ENCODE measurements around the gene ABCA9.
"Not testable (repeated sequence)": the region's sequence is repeated elsewhere in the genome, so short reads cannot be mapped to it uniquely, and the experiment has no call there.

ABCA9 gene

DNA sequence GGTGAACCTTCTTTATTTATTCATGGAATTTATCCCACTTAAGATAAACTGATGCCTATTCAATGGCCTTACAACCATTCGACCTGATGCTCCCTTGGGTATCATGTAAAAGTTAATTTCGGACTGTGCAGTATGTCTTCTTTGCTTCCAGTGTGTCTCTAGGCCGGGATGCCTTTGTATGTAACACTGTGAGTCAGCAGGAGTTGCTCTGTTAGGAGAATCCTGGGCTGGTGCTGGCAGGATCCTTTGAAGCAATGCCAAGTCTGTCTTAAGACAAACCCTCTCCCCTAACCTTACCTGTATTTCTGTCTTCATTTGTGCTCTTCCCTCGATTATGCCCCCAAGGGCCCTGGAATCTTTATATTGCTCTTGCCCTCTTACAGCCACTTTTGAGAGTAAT, 67.6 kb downstream of the ABCA9 start:
- Histone ChIP-seq H3K36me3 (ENCODE audit: control insufficient read depth, insufficient read depth, low read length) (no peaks in the 10 kb centered on the region), H3K27ac (ENCODE audit: insufficient read depth, low read depth, low read length, poor library complexity, severe bottlenecking) (no peak overlapping the region), H3K4me1 (ENCODE audit: control insufficient read depth, insufficient read depth, low read length) (no peaks in the 10 kb centered on the region), H3K4me3 (ENCODE audit: insufficient read depth, low read depth, low read length) (no peak overlapping the region), H3K9me3 (ENCODE audit: control insufficient read depth, low read length) (no peaks in the 10 kb centered on the region), H3K27me3 (ENCODE audit: control insufficient read depth, insufficient read depth, low read length, poor library complexity, severe bottlenecking) (no peaks in the 10 kb centered on the region)
- 82 to 88% methylated on average over 4 of the region's 4 CpGs for WGBS, 2 experiments

DNA sequence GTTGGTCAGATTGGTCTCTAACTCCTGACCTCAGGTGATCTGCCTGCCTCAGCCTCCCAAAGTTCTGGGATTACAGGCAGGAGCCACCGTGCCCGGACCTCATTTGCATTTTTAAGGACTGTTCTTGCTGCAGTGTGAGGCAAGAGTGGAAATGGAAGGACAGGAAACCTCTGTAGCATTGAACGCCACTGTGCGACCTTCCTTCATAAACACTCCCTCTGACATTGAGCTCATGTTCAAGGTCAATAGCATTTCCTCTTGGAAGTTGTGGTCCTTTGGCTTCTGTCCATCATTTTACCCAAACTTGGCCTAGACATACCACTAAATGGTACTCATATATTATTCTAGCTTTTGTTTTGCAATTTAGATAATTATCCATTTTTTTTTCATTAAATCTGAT, 72.8 kb downstream of the ABCA9 start:
- 73 to 77% methylated on average over 4 of the region's 4 CpGs for WGBS, 2 experiments
- Histone ChIP-seq H3K4me1 (ENCODE audit: control insufficient read depth, insufficient read depth, low read length) (no peaks in the 10 kb centered on the region), H3K4me3 (ENCODE audit: insufficient read depth, low read depth, low read length) (no peak overlapping the region), H3K36me3 (ENCODE audit: control insufficient read depth, insufficient read depth, low read length) (no peaks in the 10 kb centered on the region), H3K27me3 (ENCODE audit: control insufficient read depth, insufficient read depth, low read length, poor library complexity, severe bottlenecking) (no peaks in the 10 kb centered on the region), H3K9me3 (ENCODE audit: control insufficient read depth, low read length) (no peaks in the 10 kb centered on the region), H3K27ac (ENCODE audit: insufficient read depth, low read depth, low read length, poor library complexity, severe bottlenecking) (no peak overlapping the region)

DNA sequence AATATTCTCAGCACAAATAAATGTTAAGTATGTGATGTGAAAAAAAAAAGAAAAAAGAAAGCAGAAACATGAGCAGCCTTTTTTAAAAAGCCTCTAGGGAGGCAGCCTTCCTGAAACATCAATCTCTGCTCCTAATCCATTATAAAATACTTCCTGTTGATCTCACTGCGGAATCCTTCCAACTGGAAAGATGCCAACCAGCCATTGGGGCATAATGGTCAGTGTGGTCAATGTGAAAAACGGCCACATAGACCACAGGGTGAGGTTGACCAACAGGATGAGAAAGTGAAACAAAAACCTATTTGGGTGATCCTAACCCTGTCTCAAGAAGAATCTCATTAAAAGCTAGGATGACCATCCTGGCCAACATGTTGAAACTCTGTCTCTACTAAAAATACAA, 79.4 kb downstream of the ABCA9 start:
- H3K4me1 ChIP-seq (ENCODE audit: control insufficient read depth, insufficient read depth, low read length) = no peaks in the 10 kb centered on the region
- 86 to 89% methylated on average over 2 of the region's 2 CpGs for WGBS, 2 experiments
- H3K27ac ChIP-seq (ENCODE audit: insufficient read depth, low read depth, low read length, poor library complexity, severe bottlenecking) = no peak overlapping the region
- no peaks in the 10 kb centered on the region for H3K9me3 ChIP-seq (ENCODE audit: control insufficient read depth, low read length)
- no peak overlapping the region for H3K4me3 ChIP-seq (ENCODE audit: insufficient read depth, low read depth, low read length)
- no peaks in the 10 kb centered on the region for H3K36me3 ChIP-seq (ENCODE audit: control insufficient read depth, insufficient read depth, low read length)
- no peaks in the 10 kb centered on the region for H3K27me3 ChIP-seq (ENCODE audit: control insufficient read depth, insufficient read depth, low read length, poor library complexity, severe bottlenecking)

DNA sequence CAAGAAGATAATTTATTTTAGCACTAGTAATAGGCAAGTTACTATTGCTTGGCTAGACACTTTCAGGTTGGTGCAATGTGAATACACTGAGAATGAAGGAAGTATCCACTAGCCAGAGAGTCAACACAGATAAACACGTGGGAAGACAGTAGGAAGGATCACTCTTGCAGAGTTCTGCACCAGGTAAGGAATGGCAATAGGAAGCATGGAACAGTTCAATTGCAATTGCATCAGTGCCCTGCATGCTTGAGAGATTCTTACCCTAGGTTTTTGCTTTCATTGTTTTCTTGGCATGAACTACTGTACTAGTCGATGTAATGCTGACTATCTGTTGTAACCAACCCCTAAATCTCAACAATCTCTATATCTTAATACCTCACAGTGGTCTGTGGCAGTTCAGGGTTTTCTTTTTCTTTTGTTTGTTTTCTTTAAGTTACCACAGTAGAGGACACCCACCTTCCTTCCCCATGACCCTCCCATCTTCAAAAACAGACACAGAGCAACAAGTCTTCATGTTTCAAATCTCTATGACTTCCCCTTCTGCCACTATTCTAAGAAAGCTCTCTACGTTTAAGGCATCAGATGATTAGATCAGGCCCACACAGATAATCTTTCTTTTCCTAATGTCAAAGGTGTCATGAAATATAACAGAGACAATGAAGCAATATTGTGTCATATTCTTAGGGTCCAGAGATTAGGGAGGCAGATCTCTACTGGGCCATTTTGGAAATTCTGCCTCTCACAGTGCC, 87.5 kb downstream of the ABCA9 start:
- 88 to 92% methylated on average over 3 of the region's 3 CpGs for WGBS, 2 experiments

DNA sequence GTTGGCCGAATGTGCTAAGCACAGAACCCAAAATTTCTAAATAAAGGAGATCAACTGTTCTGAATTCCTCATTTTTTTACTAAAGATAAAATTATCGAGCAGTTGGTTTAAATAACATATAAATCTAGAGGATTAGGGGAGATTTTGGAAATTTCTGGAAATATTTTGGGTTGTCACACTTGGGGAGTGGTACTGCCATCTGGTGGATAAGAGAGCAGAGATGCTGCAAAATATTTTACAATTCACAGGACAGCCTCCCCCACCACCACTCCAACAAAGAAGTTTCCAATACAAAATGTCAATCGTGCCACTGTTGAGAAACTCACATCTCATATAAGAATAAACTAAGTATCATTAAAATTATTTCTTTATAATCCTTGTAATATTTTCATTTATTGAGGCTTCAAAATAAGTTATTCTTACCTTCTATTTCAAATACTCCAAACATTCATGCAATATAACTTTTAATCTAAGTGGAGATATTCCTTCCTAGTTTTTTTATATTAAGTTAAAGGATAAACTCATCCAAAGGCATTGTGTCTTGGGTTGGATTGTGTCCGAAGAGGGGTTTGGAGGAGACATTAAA, 88.5 kb downstream of the ABCA9 start:
- Histone ChIP-seq H3K4me3 (ENCODE audit: insufficient read depth, low read depth, low read length) (no peak overlapping the region), H3K9me3 (ENCODE audit: control insufficient read depth, low read length) (no peaks in the 10 kb centered on the region)
- 67% methylated on average over 4 of the region's 4 CpGs; no CpG with 5 or more reads in 1 of the 2 experiments for WGBS, 2 experiments

More for the DNA sequence above, 87.5 kb downstream of the ABCA9 start:
- Histone ChIP-seq H3K4me1 (ENCODE audit: control insufficient read depth, insufficient read depth, low read length) (no peaks in the 10 kb centered on the region), H3K9me3 (ENCODE audit: control insufficient read depth, low read length) (no peaks in the 10 kb centered on the region), H3K36me3 (ENCODE audit: control insufficient read depth, insufficient read depth, low read length) (no peaks in the 10 kb centered on the region), H3K27ac (ENCODE audit: insufficient read depth, low read depth, low read length, poor library complexity, severe bottlenecking) (no peak overlapping the region), H3K4me3 (ENCODE audit: insufficient read depth, low read depth, low read length) (no peak overlapping the region), H3K27me3 (ENCODE audit: control insufficient read depth, insufficient read depth, low read length, poor library complexity, severe bottlenecking) (no peaks in the 10 kb centered on the region)

DNA sequence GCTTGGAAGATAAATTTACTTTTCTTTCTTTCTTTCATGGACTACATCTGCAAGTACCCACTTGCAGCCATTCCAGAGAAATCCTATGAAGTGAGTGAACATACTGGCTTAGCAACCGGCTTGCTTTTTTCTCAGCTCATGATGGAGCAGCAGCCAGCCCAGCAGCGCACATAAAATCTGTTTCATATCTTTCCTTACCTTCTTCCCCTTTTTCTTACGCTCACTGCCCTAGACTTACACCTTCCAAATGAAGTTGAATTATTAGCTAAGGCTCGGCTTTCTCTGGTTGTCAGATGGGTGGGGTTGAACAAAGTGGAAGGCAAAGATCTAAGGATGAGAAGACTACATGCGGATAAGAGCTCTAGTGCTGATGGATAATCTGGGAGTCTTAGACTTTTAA, 91.6 kb downstream of the ABCA9 start:
- Histone ChIP-seq H3K36me3 (ENCODE audit: control insufficient read depth, insufficient read depth, low read length) (no peaks in the 10 kb centered on the region), H3K27me3 (ENCODE audit: control insufficient read depth, insufficient read depth, low read length, poor library complexity, severe bottlenecking) (no peaks in the 10 kb centered on the region), H3K4me1 (ENCODE audit: control insufficient read depth, insufficient read depth, low read length) (no peaks in the 10 kb centered on the region), H3K9me3 (ENCODE audit: control insufficient read depth, low read length) (no peaks in the 10 kb centered on the region), H3K4me3 (ENCODE audit: insufficient read depth, low read depth, low read length) (no peak overlapping the region), H3K27ac (ENCODE audit: insufficient read depth, low read depth, low read length, poor library complexity, severe bottlenecking) (no peak overlapping the region)
- WGBS, 2 experiments = 90 to 93% methylated on average over 4 to 5 of the region's 5 CpGs

More for the DNA sequence above, 88.5 kb downstream of the ABCA9 start:
- no peak overlapping the region for H3K27ac ChIP-seq (ENCODE audit: insufficient read depth, low read depth, low read length, poor library complexity, severe bottlenecking)
- H3K4me1 ChIP-seq (ENCODE audit: control insufficient read depth, insufficient read depth, low read length) = no peaks in the 10 kb centered on the region
- no peaks in the 10 kb centered on the region for H3K27me3 ChIP-seq (ENCODE audit: control insufficient read depth, insufficient read depth, low read length, poor library complexity, severe bottlenecking)
- no peaks in the 10 kb centered on the region for H3K36me3 ChIP-seq (ENCODE audit: control insufficient read depth, insufficient read depth, low read length)

DNA sequence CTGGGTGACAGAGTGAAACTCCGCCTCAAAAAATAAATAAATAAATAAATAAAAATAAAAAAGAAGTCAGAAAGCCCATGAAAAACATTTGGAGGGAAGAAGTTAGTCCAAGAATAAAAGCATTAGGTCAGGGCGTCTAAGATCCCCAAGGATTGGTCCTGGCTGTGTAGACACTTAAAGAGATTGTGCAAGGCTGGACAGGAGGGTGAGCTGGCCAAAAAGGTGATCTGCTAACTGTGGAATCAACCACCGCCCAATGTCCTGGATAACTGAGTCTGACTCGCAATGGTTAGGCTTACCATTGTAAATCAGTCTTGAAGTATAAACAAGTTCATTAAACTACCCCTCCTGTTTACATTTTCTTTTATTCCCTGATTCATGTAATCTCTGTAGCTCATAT, 96.8 kb downstream of the ABCA9 start:
- no peaks in the 10 kb centered on the region for H3K4me1 ChIP-seq (ENCODE audit: control insufficient read depth, insufficient read depth, low read length)
- H3K36me3 ChIP-seq (ENCODE audit: control insufficient read depth, insufficient read depth, low read length) = no peaks in the 10 kb centered on the region
- no peak overlapping the region for H3K4me3 ChIP-seq (ENCODE audit: insufficient read depth, low read depth, low read length)
- WGBS, 2 experiments = 90 to 98% methylated on average over 3 of the region's 4 CpGs
- no peak overlapping the region for H3K27ac ChIP-seq (ENCODE audit: insufficient read depth, low read depth, low read length, poor library complexity, severe bottlenecking)
- H3K9me3 ChIP-seq (ENCODE audit: control insufficient read depth, low read length) = no peaks in the 10 kb centered on the region
- H3K27me3 ChIP-seq (ENCODE audit: control insufficient read depth, insufficient read depth, low read length, poor library complexity, severe bottlenecking) = no peaks in the 10 kb centered on the region

DNA sequence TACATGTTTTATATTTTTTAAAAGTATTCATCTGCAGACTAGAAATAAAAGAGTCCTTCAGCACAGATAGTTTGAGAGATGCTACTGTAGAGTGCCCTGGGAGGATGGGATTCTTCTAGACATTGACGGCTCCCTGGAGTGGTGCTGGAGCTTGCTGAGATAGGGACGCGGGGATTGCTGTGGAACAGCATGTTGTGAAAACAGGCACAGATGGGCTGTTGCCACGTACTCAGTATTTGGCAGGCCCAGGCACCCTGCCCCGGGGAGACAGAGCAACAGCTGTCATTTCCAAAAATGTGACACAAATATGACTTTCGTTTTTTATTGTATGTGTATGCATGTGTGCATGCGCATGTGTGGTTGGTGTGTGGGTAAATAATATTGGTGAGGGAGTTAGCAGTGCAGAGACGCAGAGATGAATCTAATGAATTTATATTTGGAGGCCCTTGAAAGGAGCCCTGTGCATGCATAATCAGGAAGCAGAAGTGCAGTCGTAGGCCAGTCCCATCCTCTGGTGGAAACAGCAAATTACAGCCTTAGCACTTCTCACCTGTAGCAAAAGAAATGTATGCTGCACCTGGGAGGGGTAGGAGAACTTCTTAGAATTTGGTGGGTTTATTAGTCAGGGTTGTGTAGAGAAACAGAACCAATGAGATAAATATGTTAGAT, 99.4 kb downstream of the ABCA9 start:
- Histone ChIP-seq H3K36me3 (ENCODE audit: control insufficient read depth, insufficient read depth, low read length) (no peaks in the 10 kb centered on the region), H3K27ac (ENCODE audit: insufficient read depth, low read depth, low read length, poor library complexity, severe bottlenecking) (no peak overlapping the region), H3K9me3 (ENCODE audit: control insufficient read depth, low read length) (no peaks in the 10 kb centered on the region), H3K4me3 (ENCODE audit: insufficient read depth, low read depth, low read length) (no peak overlapping the region), H3K27me3 (ENCODE audit: control insufficient read depth, insufficient read depth, low read length, poor library complexity, severe bottlenecking) (no peaks in the 10 kb centered on the region), H3K4me1 (ENCODE audit: control insufficient read depth, insufficient read depth, low read length) (no peaks in the 10 kb centered on the region)
- WGBS, 2 experiments = 84 to 88% methylated on average over 9 of the region's 9 CpGs

DNA sequence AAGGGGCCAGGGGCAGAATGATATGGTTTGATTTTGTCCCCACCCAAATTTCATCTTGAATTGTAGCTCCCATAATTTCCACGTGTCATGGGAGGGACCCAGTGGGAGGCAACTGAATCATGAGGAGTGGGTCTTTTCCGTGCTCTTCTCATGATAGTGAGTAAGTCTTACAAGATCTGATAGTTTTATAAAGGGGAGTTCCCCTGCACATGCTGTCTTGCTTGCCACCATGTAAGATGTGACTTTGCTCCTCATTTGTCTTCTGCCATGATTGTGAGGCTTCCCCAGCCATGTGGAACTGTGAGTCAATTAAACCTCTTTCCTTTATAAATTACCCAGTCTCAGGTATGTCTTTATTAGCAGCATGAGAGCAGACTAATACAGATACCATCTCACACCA, 101.6 kb downstream of the ABCA9 start:
- H3K4me3 ChIP-seq (ENCODE audit: insufficient read depth, low read depth, low read length); H3K4me1 ChIP-seq (ENCODE audit: control insufficient read depth, insufficient read depth, low read length): not testable (repeated sequence)
- 94 to 96% methylated on average over 2 of the region's 2 CpGs for WGBS, 2 experiments

DNA sequence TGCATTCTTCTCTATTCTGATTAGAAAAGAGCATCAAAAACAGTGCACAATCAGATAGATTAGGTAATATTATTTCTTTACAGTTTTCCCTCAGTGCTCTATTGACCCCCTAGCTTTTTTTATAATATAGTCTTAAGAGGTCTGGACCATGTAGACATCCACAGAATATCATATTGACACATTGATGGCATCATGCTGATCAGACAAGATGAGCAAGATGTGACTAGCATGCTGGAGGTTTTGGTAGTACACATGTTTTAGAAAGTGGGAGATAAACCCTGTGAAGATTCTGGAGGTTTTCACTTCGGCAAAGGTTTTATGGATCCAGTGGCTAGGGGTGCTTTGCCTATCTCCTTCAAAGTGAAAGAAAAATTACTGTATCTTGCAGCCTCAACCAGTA, 102.8 kb downstream of the ABCA9 start:
- Histone ChIP-seq H3K27me3 (ENCODE audit: control insufficient read depth, insufficient read depth, low read length, poor library complexity, severe bottlenecking) (no peaks in the 10 kb centered on the region), H3K36me3 (ENCODE audit: control insufficient read depth, insufficient read depth, low read length) (no peaks in the 10 kb centered on the region), H3K4me3 (ENCODE audit: insufficient read depth, low read depth, low read length) (no peak overlapping the region), H3K27ac (ENCODE audit: insufficient read depth, low read depth, low read length, poor library complexity, severe bottlenecking) (no peak overlapping the region), H3K4me1 (ENCODE audit: control insufficient read depth, insufficient read depth, low read length) (no peaks in the 10 kb centered on the region), H3K9me3 (ENCODE audit: control insufficient read depth, low read length) (no peaks in the 10 kb centered on the region)
- 88 to 93% methylated on average over 1 of the region's 1 CpG for WGBS, 2 experiments

More for the DNA sequence above, 101.6 kb downstream of the ABCA9 start:
- H3K27ac ChIP-seq (ENCODE audit: insufficient read depth, low read depth, low read length, poor library complexity, severe bottlenecking); H3K36me3 ChIP-seq (ENCODE audit: control insufficient read depth, insufficient read depth, low read length); H3K27me3 ChIP-seq (ENCODE audit: control insufficient read depth, insufficient read depth, low read length, poor library complexity, severe bottlenecking); H3K9me3 ChIP-seq (ENCODE audit: control insufficient read depth, low read length): not testable (repeated sequence)

Data from ectodermal cell (in vitro differentiated cells).